ENCODE measurements around the gene TLR8. TPM values are rescaled to one million over a fixed set of nuclear protein-coding genes. Genes with fewer than 3 reads are reported as not detected.

The TLR8 gene
- polyA plus RNA-seq (2013, experiment 1 of 4) = not detected
- polyA plus RNA-seq (2013, experiment 2 of 4) = not detected
- polyA plus RNA-seq (2013, experiment 3 of 4) = not detected
- not detected for polyA plus RNA-seq (2013, experiment 4 of 4)

- Histone ChIP-seq H3K36me3 (ENCODE audit: control insufficient read depth, insufficient read depth, low read length) (no peaks in the 10 kb centered on the region), H3K4me1 (ENCODE audit: control insufficient read depth, insufficient read depth, low read length) (no peaks in the 10 kb centered on the region), H3K27ac (ENCODE audit: insufficient read depth, low read depth, low read length, poor library complexity, severe bottlenecking) (no peak within 1 kb of the TSS), H3K27me3 (ENCODE audit: control insufficient read depth, insufficient read depth, low read length, poor library complexity, severe bottlenecking) (no peaks in the 10 kb centered on the region), H3K4me3 (ENCODE audit: insufficient read depth, low read depth, low read length) (no peak within 1 kb of the TSS), H3K9me3 (ENCODE audit: control insufficient read depth, low read length) (no peaks in the 10 kb centered on the region)
- 89 to 93% methylated on average over 11 to 12 of the region's 15 CpGs for WGBS, 2 experiments
Observed at GRCh38 chrX:12906046-12906761, at the start of gene TLR8. TSS of gene TLR8 (plus strand) at chrX:12906620. CDS start at chrX:12906707, 87 bp downstream.

- WGBS, 2 experiments = 89 to 92% methylated on average over 6 to 7 of the region's 7 CpGs
- Histone ChIP-seq H3K9me3 (ENCODE audit: control insufficient read depth, low read length) (no peaks in the 10 kb centered on the region), H3K4me1 (ENCODE audit: control insufficient read depth, insufficient read depth, low read length) (no peaks in the 10 kb centered on the region), H3K27me3 (ENCODE audit: control insufficient read depth, insufficient read depth, low read length, poor library complexity, severe bottlenecking) (no peaks in the 10 kb centered on the region), H3K36me3 (ENCODE audit: control insufficient read depth, insufficient read depth, low read length) (no peaks in the 10 kb centered on the region), H3K4me3 (ENCODE audit: insufficient read depth, low read depth, low read length) (no peak overlapping the region), H3K27ac (ENCODE audit: insufficient read depth, low read depth, low read length, poor library complexity, severe bottlenecking) (no peak overlapping the region)
Observed at GRCh38 chrX:12865359-12865758, 41.1 kb upstream of the TLR8 start.

DNA sequence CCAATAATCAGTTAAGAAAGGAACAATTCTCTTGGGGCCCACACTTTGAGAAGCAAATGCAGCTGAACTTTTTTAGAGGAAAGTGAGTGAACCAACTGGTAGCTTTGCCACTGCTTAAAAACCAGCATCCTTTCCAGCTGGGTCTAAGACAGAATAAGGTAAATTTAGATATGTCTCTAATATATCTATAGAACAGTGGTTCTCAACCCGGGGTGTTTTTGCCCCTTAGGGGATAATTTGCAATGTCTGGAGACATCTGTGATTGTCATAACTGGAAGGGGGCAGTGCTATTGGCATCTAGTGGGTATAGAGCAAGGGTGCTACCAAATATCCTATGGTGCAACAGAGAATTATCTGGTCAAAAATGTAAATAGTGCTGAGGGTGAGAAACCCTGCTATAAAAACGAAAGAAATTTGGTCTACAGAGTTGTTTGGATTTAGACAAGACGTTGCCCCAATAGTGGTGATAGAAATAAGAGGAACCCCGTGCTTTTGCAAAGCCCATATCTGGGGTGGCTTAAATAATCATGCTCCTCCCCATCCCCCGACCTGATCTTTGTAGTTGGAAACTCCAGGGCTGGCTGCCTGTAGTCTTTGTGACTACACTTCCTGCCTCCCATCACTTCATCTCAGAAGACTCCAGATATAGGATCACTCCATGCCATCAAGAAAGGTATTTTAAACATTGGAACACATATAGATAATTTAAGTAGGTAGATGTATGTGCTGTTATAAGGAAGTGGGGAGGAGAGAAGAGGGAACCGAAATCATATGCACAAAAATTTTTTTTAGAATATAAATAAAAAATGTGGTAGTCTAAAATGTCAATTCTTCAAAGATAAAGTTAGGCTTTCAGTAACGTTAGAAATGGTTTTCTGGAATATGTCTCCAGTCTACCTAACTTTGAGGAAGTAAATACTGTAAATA, 39.7 kb upstream of the TLR8 start, which contains the start of gene TLR7:
Gene TLR7 (plus strand): TSS at position 622 of the 927 bp plus-strand sequence. CDS start 507 bp downstream, outside the sequence.
- Histone ChIP-seq H3K4me1 (ENCODE audit: control insufficient read depth, insufficient read depth, low read length) (no peaks in the 10 kb centered on the region), H3K36me3 (ENCODE audit: control insufficient read depth, insufficient read depth, low read length) (no peaks in the 10 kb centered on the region), H3K27me3 (ENCODE audit: control insufficient read depth, insufficient read depth, low read length, poor library complexity, severe bottlenecking) (no peaks in the 10 kb centered on the region), H3K9me3 (ENCODE audit: control insufficient read depth, low read length) (no peaks in the 10 kb centered on the region), H3K27ac (ENCODE audit: insufficient read depth, low read depth, low read length, poor library complexity, severe bottlenecking) (no peak within 1 kb of the TSS), H3K4me3 (ENCODE audit: insufficient read depth, low read depth, low read length) (no peak within 1 kb of the TSS)
- 91 to 95% methylated on average over 5 to 6 of the region's 7 CpGs for WGBS, 2 experiments

DNA sequence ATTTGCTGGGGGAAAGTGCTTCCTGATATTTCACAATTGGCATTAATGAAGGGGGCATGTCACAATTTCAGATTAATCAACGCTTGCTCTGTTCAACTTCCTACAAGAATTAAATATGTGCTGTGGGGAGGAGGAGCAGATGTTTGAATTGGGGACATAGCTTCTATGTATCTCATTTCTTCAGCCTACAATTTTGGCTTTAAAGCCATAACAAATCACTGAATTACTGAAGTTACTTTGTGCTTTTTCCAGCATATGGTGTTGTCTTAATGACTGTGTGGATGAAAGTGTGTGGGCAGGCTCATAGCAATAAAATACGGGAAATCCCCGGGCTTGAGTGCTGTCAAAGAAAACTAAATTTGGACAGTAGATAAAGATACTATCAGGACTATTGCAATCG, 38.7 kb upstream of the TLR8 start:
- Histone ChIP-seq H3K36me3 (ENCODE audit: control insufficient read depth, insufficient read depth, low read length) (no peaks in the 10 kb centered on the region), H3K9me3 (ENCODE audit: control insufficient read depth, low read length) (no peaks in the 10 kb centered on the region), H3K4me3 (ENCODE audit: insufficient read depth, low read depth, low read length) (no peak overlapping the region), H3K27me3 (ENCODE audit: control insufficient read depth, insufficient read depth, low read length, poor library complexity, severe bottlenecking) (no peaks in the 10 kb centered on the region), H3K4me1 (ENCODE audit: control insufficient read depth, insufficient read depth, low read length) (no peaks in the 10 kb centered on the region), H3K27ac (ENCODE audit: insufficient read depth, low read depth, low read length, poor library complexity, severe bottlenecking) (no peak overlapping the region)
- WGBS, 2 experiments = 95 to 98% methylated on average over 3 to 4 of the region's 4 CpGs

DNA sequence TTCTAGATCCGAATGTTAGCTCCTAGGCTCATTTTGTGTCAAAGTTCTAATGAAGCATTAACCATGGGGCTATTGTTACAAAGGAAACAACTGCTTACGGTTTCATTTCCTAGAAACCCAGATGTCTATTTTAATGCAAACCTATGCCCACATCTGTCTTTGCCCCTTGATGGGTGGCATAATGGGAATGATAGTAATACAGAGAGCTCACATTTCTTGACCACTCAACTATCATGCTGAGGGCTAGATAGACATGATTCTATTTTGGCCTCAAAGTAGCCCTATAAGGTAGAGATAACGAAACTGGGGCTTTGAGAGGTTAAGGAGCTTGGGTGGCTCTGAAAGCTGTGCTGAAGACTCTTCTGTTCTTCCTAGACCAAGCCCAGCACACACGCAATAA, 37.7 kb upstream of the TLR8 start:
- no peak overlapping the region for H3K27ac ChIP-seq (ENCODE audit: insufficient read depth, low read depth, low read length, poor library complexity, severe bottlenecking)

DNA sequence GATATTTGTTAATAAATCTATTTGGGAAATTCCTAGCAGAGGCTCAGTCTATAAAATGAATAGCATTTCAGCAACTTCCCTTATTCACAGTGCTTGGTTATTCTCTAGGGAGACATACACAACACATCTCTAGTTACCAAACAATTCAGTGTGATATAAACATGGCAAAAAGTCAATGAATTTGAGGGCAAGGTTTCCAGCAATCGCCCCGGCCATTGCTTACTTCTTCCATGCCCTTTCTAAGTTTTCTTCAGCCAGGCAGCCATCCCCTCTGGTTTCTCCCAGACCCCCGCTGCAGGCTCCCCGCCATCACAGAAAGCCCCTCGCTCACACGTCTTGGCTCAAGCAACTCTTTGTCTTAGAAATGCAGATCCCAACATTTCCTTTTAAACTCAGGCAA, 35.2 kb upstream of the TLR8 start:
- Histone ChIP-seq H3K36me3 (ENCODE audit: control insufficient read depth, insufficient read depth, low read length) (no peaks in the 10 kb centered on the region), H3K4me3 (ENCODE audit: insufficient read depth, low read depth, low read length) (no peak overlapping the region), H3K27ac (ENCODE audit: insufficient read depth, low read depth, low read length, poor library complexity, severe bottlenecking) (no peak overlapping the region), H3K27me3 (ENCODE audit: control insufficient read depth, insufficient read depth, low read length, poor library complexity, severe bottlenecking) (no peaks in the 10 kb centered on the region), H3K4me1 (ENCODE audit: control insufficient read depth, insufficient read depth, low read length) (no peaks in the 10 kb centered on the region), H3K9me3 (ENCODE audit: control insufficient read depth, low read length) (no peaks in the 10 kb centered on the region)
- WGBS, 2 experiments = 65 to 68% methylated on average over 6 of the region's 6 CpGs

More for the DNA sequence above, 37.7 kb upstream of the TLR8 start:
- no peaks in the 10 kb centered on the region for H3K27me3 ChIP-seq (ENCODE audit: control insufficient read depth, insufficient read depth, low read length, poor library complexity, severe bottlenecking)
- WGBS, 2 experiments = 96 to 100% methylated on average over 2 of the region's 4 CpGs
- no peaks in the 10 kb centered on the region for H3K9me3 ChIP-seq (ENCODE audit: control insufficient read depth, low read length)
- H3K4me3 ChIP-seq (ENCODE audit: insufficient read depth, low read depth, low read length) = no peak overlapping the region
- H3K36me3 ChIP-seq (ENCODE audit: control insufficient read depth, insufficient read depth, low read length) = no peaks in the 10 kb centered on the region
- H3K4me1 ChIP-seq (ENCODE audit: control insufficient read depth, insufficient read depth, low read length) = no peaks in the 10 kb centered on the region

DNA sequence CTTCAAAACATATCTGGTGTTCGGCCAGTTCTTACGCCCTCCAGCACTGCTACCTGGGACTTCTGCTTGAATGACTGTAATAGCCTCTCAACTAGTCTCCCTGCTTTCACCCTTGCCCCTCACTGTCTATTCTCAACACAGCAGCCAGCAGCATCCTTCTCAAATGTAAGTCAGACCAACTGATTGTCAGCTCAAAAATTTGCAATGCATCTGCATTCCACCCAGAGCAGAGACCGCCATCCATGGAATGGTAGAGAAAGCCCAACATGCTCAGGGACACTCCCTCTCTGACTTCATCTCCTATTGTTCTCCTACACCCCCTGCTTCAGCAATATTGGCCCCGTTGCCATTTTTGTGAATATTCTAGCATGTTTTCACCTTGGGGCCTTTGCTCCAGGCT, 33.7 kb upstream of the TLR8 start:
- Histone ChIP-seq H3K4me3 (ENCODE audit: insufficient read depth, low read depth, low read length) (no peak overlapping the region), H3K27ac (ENCODE audit: insufficient read depth, low read depth, low read length, poor library complexity, severe bottlenecking) (no peak overlapping the region), H3K9me3 (ENCODE audit: control insufficient read depth, low read length) (no peaks in the 10 kb centered on the region), H3K4me1 (ENCODE audit: control insufficient read depth, insufficient read depth, low read length) (no peaks in the 10 kb centered on the region), H3K27me3 (ENCODE audit: control insufficient read depth, insufficient read depth, low read length, poor library complexity, severe bottlenecking) (no peaks in the 10 kb centered on the region), H3K36me3 (ENCODE audit: control insufficient read depth, insufficient read depth, low read length) (no peaks in the 10 kb centered on the region)
- WGBS, 2 experiments = 91 to 92% methylated on average over 4 of the region's 4 CpGs

DNA sequence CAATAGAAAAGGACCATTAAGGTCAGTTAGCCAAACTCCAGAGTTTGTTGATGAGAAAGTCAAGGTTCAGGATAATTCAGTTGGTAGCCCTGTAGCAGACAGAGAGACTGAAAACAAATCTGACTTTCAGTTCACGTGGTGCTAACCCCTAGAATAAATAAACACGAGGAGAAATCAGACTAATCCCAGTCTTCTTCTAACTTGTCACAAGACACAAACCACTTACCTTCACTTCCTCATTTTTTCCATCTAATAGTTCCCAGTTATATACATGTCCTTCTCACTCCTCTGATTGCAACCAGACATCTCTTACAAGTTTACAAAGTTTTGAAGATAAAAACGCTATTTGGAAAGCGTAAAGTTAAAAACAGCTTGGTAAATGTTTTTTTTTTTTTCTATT, 31.8 kb upstream of the TLR8 start:
- H3K4me1 ChIP-seq (ENCODE audit: control insufficient read depth, insufficient read depth, low read length) = no peaks in the 10 kb centered on the region
- no peak overlapping the region for H3K4me3 ChIP-seq (ENCODE audit: insufficient read depth, low read depth, low read length)
- no peaks in the 10 kb centered on the region for H3K9me3 ChIP-seq (ENCODE audit: control insufficient read depth, low read length)
- no peak overlapping the region for H3K27ac ChIP-seq (ENCODE audit: insufficient read depth, low read depth, low read length, poor library complexity, severe bottlenecking)
- WGBS, 2 experiments = 87 to 93% methylated on average over 2 to 3 of the region's 4 CpGs
- H3K27me3 ChIP-seq (ENCODE audit: control insufficient read depth, insufficient read depth, low read length, poor library complexity, severe bottlenecking) = no peaks in the 10 kb centered on the region
- no peaks in the 10 kb centered on the region for H3K36me3 ChIP-seq (ENCODE audit: control insufficient read depth, insufficient read depth, low read length)

DNA sequence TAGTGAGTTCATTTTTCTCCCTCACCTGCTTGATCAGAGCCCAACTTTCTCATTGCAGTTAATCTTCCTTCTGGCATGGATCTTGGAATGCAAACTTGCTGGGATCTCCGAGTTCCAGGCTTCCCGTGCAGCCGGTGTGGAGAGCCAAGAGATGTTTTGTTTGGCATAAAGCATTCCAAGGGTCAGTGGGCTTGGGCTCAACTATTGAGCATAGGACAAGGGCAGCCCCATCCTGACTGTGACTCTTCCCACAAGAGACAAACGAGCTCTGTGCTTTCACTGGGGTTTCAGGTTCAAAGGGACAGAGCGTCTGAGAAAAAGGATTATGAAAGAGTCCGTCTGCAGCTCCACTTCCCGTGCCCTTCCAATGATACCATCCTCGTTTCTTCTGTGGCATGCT, 29.0 kb upstream of the TLR8 start:
- Histone ChIP-seq H3K4me3 (ENCODE audit: insufficient read depth, low read depth, low read length) (no peak overlapping the region), H3K36me3 (ENCODE audit: control insufficient read depth, insufficient read depth, low read length) (no peaks in the 10 kb centered on the region), H3K9me3 (ENCODE audit: control insufficient read depth, low read length) (no peaks in the 10 kb centered on the region), H3K27ac (ENCODE audit: insufficient read depth, low read depth, low read length, poor library complexity, severe bottlenecking) (no peak overlapping the region), H3K27me3 (ENCODE audit: control insufficient read depth, insufficient read depth, low read length, poor library complexity, severe bottlenecking) (no peaks in the 10 kb centered on the region), H3K4me1 (ENCODE audit: control insufficient read depth, insufficient read depth, low read length) (no peaks in the 10 kb centered on the region)
- 85 to 91% methylated on average over 8 of the region's 8 CpGs for WGBS, 2 experiments

GRCh38 chrX:12878536-12878935, 27.9 kb upstream of the TLR8 start:
- no peaks in the 10 kb centered on the region for H3K27me3 ChIP-seq (ENCODE audit: control insufficient read depth, insufficient read depth, low read length, poor library complexity, severe bottlenecking)
- WGBS, 2 experiments = 86 to 91% methylated on average over 1 of the region's 1 CpG

More at GRCh38 chrX:12878536-12878935, 27.9 kb upstream of the TLR8 start:
- H3K9me3 ChIP-seq (ENCODE audit: control insufficient read depth, low read length) = no peaks in the 10 kb centered on the region
- no peaks in the 10 kb centered on the region for H3K4me1 ChIP-seq (ENCODE audit: control insufficient read depth, insufficient read depth, low read length)
- H3K27ac ChIP-seq (ENCODE audit: insufficient read depth, low read depth, low read length, poor library complexity, severe bottlenecking) = no peak overlapping the region
- H3K4me3 ChIP-seq (ENCODE audit: insufficient read depth, low read depth, low read length) = no peak overlapping the region
- no peaks in the 10 kb centered on the region for H3K36me3 ChIP-seq (ENCODE audit: control insufficient read depth, insufficient read depth, low read length)

Data from ectodermal cell (in vitro differentiated cells).